ENCODE measurements around the gene AQP1.
A peak's percentile ranks its signal among the peaks of the same experiment; 100 is the strongest.

AQP1 gene

DNA sequence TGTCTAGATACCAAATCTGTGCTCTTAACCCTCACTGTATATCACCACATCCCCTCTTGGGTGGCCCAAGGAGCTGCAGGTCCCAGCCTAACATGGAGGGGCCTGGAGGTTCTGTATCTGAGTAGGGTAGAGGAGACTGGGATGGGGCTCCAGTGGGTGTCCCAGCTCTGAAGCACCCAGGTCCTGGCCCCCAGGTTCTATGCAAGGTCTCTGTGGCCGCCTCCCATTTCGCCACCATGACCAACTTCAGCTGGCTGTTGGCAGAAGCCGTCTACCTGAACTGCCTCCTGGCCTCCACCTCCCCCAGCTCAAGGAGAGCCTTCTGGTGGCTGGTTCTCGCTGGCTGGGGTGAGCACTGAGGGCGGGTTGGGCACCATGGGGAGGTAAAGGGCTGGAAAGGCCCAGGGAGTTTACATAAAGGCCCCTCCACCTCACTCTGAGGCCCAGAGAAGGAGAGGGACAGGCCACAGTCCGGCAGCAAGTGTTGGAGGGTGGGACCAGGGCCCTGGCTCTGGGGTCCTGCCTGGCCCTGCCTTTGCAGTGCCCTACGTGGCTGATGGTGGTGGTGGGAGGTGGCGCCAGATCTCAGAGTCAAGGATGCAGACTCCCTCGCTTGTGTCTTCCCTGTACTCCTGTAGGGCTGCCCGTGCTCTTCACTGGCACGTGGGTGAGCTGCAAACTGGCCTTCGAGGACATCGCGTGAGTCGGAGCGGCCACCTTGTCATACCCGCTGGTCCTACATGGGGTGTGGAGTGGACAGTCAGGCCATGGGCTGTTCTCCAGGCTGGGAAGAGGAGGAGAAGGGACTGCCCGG is 62.3 kb downstream of the AQP1 start:
- TF ChIP-seq POLR2AphosphoS5 (IDR thresholded peaks at IDR 0.05; ENCODE audit: low read depth, low read length): no peak
- no peak for TF ChIP-seq POLR2A (IDR thresholded peaks at IDR 0.05; ENCODE audit: low read depth, low read length)
- no peak for TF ChIP-seq TAF1 (IDR thresholded peaks at IDR 0.05; ENCODE audit: borderline replicate concordance, low read depth, low read length)
- no peak for DNase-seq (ENCODE audit: insufficient read length)
- FAIRE-seq: peak; percentile 69

- DNase-seq (ENCODE audit: insufficient read length) (peak; percentile 71), FAIRE-seq (peak; percentile 98)
- TF ChIP-seq POLR2AphosphoS5 (IDR thresholded peaks at IDR 0.05; ENCODE audit: low read depth, low read length) (no peak), POLR2A (IDR thresholded peaks at IDR 0.05; ENCODE audit: low read depth, low read length) (no peak), TAF1 (IDR thresholded peaks at IDR 0.05; ENCODE audit: borderline replicate concordance, low read depth, low read length) (no peak)
Measured at GRCh38 chr7:30974605-30975255, 63.1 kb downstream of the AQP1 start.

All from GM12892 (cell line).